HG03108 (cell line): Measurements from ENCODE around the gene SNX11.

ENCODE experiments used
- ATAC-seq: cut with Tn5 transposase; IDR thresholded peaks from one replicate; pipeline ENCODE4 v1.9.1; 2021; ENCODE audit warnings: moderate library complexity; ENCODE audit not compliant: unreplicated experiment

SNX11 gene

DNA sequence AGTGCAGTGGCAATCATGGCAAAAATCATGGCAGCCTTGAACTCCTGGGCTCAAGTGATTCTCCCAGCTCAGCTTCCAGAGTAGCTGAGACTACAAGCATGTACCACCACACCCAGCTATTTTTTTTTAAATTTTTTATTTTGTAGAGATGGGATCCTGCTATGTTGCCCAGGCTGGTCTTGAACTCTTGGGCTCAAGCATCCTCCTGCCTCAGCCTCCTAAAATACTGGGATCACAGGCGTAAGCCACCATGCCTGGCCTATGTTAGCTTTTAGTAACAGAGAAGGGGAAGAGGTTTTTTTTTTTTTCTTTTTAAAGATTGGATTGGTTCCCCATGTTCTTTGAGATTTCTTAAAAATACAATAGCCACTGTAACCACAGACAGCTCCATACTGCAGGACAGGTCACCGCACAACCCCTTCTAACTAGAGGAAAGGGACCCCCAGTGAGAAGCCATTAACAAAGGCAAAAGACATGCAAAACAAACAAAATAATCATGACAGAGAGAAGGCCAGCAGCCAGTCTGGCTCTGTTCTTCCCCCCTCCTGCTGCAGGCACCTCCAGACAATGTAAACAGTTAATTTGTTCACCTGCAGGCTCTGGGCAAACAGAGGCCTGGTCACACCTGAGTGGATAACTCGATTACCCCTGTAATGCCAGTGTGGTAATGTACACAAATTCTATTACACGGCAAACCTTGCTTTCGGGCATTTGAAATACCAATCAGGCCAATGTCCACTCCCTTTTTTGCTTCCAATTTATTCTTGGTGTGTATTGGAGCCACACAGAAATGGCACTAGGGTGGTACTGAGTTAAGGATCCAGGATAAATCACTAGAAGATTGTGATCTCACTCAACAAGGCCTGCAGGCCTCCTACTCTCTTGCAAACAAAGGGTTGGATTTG lies 52.9 kb downstream of the SNX11 start:
- ATAC-seq: no peak

DNA sequence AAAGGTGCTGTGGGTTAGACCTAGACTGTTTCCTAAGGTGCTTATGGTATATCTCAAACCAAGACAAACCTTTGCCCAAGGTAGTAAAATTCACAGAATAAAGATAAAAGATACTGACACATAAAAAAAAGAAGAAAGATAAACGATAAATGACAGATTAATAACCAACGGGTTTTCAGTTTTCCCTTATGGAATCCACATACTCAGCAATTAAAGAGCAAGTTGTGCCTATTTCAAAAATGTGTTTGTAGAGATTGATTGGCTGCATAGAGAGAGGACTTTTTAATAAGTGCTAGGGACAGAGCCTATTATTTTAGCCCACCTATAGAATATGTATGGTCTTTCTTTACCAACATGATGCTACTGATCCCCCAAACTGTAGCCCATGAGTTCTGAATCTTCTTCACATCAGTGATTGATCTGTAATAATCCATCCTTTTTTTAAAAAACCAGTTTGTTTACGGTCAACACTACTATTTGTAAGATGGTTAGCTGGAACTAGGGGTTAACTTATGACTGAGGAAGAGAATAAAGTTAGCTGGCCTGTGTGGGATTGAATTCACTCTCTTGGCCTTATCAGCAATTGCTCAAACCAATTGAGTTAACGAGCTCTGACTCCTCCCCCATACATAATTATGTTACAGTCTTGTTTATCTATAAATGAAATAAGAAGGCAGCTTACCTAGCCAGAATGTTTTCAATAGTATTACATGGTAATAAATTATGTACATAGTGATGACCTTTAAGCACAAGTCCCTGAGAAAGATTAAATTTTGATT lies 53.8 kb downstream of the SNX11 start:
- ATAC-seq: no peak

DNA sequence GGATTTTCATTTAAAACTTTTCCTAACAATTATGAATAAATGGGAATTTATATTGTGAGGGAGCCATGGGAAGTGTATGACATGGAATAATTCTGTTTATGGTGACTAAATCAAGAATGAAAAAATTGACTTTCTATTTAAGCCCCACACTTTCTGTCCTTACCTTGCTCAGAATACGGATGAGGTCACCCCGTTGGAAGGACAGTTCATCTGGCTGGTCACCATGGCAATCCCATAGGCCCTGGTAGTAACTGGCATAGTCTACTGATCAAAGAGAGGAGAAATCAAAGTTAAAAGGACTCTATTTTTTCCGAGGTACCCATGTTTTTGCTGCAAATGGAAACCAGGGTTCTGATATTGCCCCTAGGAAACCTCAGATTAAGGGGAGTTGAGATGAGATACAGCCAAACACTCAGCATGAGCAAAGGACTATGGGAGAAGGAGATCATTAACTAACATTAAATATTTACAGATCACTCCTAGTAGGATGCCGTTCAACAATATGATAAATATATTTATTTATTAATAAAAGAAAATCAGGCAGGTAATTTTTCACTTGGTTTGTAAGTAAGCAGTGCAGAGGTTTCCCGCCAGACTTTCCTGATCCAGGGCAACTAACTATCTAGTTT lies 54.9 kb downstream of the SNX11 start:
- no peak for ATAC-seq

DNA sequence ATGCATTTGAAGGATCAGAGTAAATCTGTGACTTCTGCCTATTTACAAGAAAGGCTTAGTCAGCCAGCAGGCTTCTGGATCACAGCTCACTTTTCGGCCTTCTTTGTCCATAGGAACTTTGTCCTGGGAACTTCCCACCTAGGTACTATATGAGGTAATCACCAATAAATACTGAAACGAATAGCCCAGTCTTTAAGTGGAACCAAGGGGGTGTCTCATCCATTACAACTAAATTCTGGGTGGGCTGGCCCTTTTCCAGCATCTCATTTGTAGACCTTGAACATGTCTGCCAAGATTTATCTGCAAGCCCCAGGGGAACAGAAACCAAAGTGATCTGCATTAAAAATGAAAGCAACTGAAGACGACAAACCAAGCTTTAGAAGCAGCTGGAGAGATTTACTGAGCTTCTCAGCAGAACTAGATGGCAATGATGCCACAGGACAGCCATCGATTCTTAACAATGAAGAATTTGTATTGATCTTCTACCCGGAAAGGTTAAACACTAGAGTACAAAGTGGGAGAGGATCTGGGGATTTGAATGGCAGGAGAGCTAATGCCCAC lies 55.5 kb downstream of the SNX11 start:
- no peak for ATAC-seq

DNA sequence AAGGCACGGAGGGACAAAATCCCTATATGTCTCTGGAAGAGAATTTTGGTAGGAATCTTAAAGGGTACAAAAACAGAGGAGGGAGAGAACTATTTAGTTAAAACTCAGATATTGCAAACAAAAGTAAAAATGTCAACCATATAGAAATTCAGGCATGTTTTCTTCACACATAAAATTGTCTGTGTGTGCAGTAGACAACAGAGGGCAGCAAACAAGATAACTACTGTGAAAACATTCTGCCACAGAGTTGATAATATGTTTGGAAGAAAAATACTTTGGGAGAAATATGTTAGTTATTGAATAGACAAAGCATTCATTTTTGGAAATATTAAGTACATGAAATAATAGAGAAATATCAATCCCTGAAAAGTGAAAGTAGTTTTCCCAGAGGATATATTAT lies 56.2 kb downstream of the SNX11 start:
- ATAC-seq: no peak

DNA sequence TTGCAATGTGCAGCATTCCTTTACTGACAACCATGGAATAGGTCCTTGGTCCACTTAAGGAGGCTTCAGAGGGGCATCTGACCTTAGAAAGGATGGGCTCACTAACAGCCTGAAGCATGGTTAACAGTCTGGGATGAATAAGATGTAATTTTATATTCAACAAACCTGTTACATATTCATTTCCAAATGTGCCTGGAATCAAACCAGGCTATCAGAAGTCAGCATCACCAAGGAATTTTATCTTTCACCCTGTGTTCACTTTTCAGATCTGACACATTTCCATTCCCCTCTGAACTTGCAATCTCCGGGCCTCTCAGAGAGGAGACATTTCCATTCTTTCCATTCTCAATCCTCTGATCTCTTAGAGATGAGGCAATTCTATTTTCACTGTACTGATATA lies 62.4 kb downstream of the SNX11 start:
- ATAC-seq: no peak
